Fibroblast of peridontal ligament (primary cell): Measurements from ENCODE around the gene FRYL.
"Not testable (repeated sequence)": the region's sequence is repeated elsewhere in the genome, so short reads cannot be mapped to it uniquely, and the experiment has no call there.

Experiments used
- DNase-seq: peaks from one replicate; pipeline ENCODE4 v3.0.0-alpha.2; 2010; ENCODE audit errors: extremely low read depth

Gene FRYL

DNA sequence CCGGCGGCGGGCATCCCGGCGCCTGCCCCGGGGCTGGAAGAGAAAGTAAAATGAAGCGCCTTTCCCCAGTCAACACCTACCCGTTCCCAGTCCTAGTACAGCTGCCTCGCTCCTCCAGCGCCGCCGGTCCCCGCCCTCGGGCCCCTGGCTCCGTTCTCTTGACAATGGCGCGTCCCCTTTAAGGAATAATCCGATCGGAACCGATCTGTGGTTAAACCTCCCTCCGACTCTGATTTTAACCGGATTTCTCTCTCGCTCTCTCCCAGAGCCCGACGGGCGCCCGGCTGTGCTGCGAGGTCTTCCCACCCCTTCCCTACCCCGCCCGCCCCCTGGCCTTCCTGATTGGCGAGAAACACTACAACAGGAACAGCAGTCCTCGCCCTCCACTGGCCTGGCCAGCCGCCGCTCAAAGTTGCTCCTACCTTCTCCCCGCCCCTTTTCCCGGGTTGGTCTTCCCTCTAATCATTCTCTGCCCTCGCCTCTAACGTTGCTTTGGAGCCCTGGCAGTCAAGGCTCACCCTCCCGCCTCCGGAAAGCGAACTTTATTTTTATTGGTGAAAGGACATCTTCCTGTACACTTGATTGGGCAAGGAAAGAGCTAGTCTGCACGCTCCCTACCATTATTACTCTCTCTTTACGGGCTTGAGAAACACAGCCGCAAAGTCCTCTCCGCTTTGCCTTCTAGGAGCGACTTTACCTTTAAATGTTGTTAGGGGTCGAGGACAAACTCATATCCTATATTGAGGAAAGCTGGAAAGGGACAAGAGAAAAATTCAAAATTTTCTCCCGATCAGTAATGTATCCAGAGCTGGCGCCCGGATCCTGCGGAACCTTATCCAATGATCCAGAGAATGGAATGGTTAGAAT lies at the start of gene FRYL:
TSS of gene FRYL (minus strand) at position 282 of the 867 bp plus-strand sequence. CDS start 145,869 bp downstream, outside the sequence.
- DNase-seq = peak; percentile 100

- DNase-seq = no peak
Measured at GRCh38 chr4:48827622-48828021, 47.5 kb upstream of the FRYL start.

DNA sequence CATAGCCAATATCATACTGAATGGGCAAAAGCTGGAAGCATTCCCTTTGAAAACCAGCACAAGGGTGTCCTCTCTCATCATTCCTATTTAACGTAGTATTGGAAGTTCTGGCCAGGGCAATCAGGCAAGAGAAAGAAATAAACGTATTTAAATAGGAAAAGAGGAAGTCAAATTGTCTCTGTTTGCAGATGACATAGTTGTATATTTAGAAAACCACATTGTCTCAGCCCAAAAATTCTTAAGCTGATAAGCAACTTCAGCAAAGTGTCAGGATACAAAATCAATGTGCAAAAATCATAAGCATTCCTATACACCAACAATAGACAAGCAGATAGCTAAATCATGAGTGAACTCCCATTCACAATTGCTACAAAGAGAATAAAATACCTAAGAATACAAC lies 41.4 kb upstream of the FRYL start:
- not testable (repeated sequence) for DNase-seq

DNA sequence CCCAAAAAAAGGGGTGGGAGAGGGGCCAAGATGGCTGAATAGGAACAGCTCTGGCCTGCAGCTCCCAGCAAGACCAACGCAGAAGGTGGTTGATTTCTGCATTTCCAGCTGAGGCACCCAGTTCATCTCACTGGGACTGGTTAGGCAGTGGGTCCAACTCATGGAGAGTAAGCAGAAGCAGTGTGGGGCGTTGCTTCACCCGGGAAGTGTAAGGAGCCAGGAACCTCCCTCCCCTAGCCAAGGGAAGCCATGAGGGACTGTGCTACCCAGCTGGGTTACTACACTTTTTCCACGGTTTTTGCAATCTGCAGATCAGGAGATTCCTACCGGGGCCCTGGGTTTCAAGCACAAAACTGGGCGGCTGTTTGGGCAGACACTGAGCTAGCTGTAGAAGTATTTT lies 36.9 kb upstream of the FRYL start:
- DNase-seq = no peak

- not testable (repeated sequence) for DNase-seq
Measured at GRCh38 chr4:48816297-48816696, 36.2 kb upstream of the FRYL start.

DNA sequence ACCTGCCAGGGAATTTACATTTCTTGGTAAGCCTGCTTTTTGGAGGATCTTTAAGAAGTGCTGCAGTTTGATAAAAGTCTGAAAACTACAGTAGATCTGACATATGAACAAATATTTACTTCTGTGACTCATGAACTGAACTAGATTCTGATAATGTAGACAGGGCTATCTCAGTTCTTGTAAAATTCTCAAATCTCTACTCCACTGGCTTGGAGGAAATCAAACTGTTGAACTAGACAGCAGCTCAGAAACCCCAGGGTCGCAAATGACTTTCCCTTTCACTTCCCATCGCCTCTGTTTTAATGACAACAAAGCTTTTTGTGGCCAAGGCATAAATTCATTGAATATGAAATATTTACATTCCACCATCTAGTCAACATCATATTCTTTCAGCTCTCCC lies 35.4 kb upstream of the FRYL start:
- no peak for DNase-seq

DNA sequence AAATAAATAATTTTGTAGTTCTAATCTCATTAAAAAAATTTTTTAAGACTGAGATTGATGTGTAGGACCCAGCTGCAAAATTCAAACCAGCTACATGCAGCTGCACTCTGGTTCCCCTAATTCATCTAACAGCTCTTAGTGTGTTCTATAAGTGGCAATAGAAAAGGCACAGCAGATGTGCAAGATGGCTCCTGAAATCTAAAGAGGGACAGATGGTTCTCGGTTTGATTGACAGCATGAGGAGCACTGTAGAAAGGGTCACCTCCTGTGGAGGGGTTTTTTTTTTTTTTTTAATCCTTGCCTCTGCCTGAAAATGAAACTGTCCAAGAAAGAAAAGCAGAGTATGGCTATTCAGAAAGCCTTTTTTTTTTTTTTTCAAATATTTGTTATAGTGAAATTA lies 33.9 kb upstream of the FRYL start:
- no peak for DNase-seq

- DNase-seq = no peak
Measured at GRCh38 chr4:48812866-48813265, 32.8 kb upstream of the FRYL start.

- no peak for DNase-seq
Measured at GRCh38 chr4:48804584-48805301, 24.7 kb upstream of the FRYL start.

- DNase-seq = no peak
Measured at GRCh38 chr4:48801016-48801715, 21.1 kb upstream of the FRYL start.

DNA sequence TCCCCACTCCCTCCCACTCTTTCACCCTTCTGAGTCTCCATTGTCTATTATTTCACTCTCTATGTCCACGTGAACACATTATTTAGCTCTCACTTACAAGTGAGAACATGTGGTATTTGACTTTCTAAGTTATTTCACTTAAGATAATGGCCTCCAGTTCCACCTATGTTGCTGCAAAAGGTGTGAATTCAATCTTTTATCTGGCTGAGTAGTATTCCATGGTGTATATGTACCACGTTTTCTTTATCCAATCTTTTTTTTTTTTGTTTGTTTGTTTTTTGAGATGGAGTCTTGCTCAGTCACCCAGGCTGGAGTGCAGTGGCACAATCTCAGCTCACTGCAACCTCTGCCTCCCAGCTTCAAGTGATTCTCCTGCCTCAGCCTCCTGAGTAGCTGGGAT lies 20.1 kb upstream of the FRYL start:
- not testable (repeated sequence) for DNase-seq

- no peak for DNase-seq
Measured at GRCh38 chr4:48799157-48799556, 19.1 kb upstream of the FRYL start.

DNA sequence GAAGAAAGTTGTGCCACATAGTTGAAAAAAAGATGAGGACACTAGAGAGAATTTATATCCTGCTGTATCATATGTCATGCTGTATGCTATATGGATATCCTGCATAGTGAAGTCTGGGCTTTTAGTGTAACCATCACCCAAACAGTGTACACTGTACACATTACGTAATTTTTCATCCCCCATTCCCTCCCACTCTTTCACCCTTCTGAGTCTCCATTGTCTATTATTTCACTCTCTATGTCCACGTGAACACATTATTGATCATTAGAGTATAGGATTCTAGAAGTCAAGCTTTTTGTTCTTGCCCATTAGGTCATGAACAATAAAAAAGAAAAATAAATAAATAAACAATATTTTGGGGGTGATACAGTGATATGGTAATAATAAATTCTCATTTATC lies 18.0 kb upstream of the FRYL start:
- DNase-seq = no peak

GRCh38 chr4:48796927-48797679 lies 17.0 kb upstream of the FRYL start:
- DNase-seq = no peak

GRCh38 chr4:48796191-48796926 lies 16.3 kb upstream of the FRYL start:
- no peak for DNase-seq

DNA sequence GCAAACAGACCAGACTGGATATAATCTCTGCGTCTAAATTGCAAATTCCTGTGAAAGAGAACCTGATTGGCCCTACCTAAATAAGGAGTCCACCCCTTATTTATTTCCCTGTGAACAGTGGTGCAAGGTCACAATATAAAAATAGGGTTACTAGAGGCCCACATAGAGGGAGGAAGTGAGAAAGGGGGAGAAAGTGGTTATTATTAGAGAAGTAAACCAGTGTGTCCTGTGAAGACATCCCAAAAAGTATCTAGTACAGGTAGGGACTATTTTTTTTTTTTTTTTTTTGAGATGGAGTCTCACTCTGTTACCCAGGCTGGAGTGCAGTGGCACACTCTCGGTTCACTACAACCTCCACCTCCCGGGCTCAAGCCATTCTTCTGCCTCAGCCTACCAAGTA lies 15.0 kb upstream of the FRYL start:
- no peak for DNase-seq

GRCh38 chr4:48792348-48793006 lies 12.4 kb upstream of the FRYL start:
- no peak for DNase-seq

GRCh38 chr4:48791313-48791712 lies 11.2 kb upstream of the FRYL start:
- DNase-seq = no peak

DNA sequence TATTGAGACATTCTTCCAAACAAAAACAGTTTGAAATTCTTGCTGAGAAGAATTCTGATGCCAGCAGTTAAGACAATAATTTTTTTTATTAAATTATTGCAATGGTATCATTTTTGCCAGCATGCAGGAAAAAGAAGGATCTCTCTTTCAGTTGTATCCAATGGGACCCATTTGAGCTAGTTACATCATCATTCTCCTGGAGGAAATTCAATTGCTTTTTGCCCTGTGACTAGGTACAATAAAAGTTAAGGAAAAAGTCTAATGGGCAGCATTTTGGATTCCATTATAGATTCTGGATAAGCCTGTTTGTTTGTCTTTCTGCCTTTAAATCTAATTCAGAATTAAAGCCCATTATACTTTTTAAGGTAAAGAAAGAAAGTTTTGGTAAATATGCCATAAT lies 10.5 kb upstream of the FRYL start:
- no peak for DNase-seq

DNA sequence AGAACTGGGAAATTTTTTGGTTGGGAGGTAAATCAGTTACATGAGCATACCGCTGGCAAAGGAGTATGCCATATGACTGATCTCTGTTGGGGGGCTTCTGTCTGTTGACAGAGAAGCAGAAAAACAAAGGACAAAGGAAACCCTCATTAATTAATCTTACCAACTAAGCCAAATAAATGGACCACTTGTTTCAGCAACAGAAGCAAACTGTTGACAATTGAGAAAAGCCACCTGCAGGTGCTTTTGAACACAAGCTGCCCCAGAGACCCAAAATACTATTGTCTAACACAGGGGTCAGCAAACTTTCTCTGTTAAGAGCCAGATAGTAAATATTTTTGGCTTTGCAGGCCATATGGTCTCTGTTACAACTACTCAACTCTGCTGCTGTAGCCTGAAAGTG lies 7.0 kb upstream of the FRYL start:
- DNase-seq = no peak

DNA sequence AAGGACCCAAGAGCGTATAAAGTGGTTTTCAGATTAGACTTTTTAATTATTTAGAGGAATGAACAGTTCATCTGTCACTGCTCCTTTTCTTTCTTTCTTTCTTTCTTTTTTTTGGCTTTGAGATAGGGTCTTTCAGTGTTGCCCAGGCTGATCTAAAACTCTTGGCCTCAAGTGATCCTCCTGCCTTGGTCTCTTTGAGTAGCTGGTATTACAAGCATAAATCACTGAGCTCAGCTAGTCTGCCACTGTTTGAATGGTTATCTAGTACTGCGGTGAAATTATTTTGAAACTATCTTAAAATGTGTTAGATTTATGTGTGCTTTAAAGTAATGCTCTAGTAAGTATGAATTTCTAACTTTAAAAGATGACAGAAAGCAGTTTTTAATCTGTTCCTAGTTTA lies 6.5 kb upstream of the FRYL start:
- no peak for DNase-seq
